ENCODE measurements around the gene NANOGP8. TPM values are rescaled to one million over a fixed set of nuclear protein-coding genes. Genes with fewer than 3 reads are reported as not detected.

NANOGP8 gene
- polyA plus RNA-seq, 1 donor from 2014 or later = not detected

DNA sequence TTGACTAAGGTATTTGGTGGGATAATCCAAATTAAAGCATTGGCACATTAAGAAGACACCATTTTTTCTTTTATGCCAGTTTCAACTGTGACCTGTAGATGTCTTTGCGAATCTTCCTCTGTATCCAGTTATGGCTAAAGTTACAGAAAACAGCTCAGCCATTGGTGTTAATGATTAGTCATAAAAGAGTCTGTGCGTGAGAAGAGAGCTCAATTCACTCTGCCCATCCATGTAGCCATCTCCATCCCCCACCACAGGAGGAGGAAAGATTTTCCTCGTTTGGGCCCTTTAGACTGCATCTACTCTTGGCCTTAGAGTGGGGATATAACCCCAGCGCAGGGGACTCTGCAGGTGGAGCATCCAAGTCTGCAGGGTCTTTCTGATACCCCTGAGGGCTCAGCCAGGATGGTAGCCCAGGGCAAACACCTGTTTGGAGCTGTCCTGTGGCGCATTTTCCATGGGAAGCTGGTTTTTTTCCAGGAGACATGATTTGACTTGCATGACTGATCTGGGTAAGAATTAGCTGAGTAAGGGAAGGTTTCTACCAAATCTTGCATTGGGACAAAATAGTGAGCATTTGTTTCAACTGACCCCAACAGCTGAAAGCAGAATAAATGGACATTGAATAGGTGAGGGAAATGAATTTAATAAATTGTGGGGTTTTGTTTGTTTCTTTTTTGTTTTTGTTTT is 29.5 kb downstream of the NANOGP8 start:
- TF ChIP-seq POLR2AphosphoS5 (IDR thresholded peaks at IDR 0.05) (no peak), EP300 (conservative IDR thresholded peaks at IDR 0.05; ENCODE audit: poor library complexity, severe bottlenecking) (no peak), SMC3 (conservative IDR thresholded peaks at IDR 0.05; ENCODE audit: poor library complexity) (no peak), MXI1 (conservative IDR thresholded peaks at IDR 0.05; ENCODE audit: poor library complexity, severe bottlenecking) (no peak), TAF1 (IDR thresholded peaks at IDR 0.05; ENCODE audit: low read depth) (no peak), EZH2 (IDR thresholded peaks at IDR 0.05; ENCODE audit: borderline replicate concordance, insufficient read depth, low read length, poor library complexity, severe bottlenecking) (no peak)
- TF ChIP-seq, protein P1, sequence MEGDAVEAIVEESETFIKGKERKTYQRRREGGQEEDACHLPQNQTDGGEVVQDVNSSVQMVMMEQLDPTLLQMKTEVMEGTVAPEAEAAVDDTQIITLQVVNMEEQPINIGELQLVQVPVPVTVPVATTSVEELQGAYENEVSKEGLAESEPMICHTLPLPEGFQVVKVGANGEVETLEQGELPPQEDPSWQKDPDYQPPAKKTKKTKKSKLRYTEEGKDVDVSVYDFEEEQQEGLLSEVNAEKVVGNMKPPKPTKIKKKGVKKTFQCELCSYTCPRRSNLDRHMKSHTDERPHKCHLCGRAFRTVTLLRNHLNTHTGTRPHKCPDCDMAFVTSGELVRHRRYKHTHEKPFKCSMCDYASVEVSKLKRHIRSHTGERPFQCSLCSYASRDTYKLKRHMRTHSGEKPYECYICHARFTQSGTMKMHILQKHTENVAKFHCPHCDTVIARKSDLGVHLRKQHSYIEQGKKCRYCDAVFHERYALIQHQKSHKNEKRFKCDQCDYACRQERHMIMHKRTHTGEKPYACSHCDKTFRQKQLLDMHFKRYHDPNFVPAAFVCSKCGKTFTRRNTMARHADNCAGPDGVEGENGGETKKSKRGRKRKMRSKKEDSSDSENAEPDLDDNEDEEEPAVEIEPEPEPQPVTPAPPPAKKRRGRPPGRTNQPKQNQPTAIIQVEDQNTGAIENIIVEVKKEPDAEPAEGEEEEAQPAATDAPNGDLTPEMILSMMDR (IDR thresholded peaks at IDR 0.05; ENCODE audit: poor library complexity, severe bottlenecking) = no peak
- TF ChIP-seq, protein P2, sequence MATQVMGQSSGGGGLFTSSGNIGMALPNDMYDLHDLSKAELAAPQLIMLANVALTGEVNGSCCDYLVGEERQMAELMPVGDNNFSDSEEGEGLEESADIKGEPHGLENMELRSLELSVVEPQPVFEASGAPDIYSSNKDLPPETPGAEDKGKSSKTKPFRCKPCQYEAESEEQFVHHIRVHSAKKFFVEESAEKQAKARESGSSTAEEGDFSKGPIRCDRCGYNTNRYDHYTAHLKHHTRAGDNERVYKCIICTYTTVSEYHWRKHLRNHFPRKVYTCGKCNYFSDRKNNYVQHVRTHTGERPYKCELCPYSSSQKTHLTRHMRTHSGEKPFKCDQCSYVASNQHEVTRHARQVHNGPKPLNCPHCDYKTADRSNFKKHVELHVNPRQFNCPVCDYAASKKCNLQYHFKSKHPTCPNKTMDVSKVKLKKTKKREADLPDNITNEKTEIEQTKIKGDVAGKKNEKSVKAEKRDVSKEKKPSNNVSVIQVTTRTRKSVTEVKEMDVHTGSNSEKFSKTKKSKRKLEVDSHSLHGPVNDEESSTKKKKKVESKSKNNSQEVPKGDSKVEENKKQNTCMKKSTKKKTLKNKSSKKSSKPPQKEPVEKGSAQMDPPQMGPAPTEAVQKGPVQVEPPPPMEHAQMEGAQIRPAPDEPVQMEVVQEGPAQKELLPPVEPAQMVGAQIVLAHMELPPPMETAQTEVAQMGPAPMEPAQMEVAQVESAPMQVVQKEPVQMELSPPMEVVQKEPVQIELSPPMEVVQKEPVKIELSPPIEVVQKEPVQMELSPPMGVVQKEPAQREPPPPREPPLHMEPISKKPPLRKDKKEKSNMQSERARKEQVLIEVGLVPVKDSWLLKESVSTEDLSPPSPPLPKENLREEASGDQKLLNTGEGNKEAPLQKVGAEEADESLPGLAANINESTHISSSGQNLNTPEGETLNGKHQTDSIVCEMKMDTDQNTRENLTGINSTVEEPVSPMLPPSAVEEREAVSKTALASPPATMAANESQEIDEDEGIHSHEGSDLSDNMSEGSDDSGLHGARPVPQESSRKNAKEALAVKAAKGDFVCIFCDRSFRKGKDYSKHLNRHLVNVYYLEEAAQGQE (IDR thresholded peaks at IDR 0.05; ENCODE audit: borderline replicate concordance) = no peak
- H3K4me3 ChIP-seq (ENCODE audit: low read length) = no peak overlapping the region

DNA sequence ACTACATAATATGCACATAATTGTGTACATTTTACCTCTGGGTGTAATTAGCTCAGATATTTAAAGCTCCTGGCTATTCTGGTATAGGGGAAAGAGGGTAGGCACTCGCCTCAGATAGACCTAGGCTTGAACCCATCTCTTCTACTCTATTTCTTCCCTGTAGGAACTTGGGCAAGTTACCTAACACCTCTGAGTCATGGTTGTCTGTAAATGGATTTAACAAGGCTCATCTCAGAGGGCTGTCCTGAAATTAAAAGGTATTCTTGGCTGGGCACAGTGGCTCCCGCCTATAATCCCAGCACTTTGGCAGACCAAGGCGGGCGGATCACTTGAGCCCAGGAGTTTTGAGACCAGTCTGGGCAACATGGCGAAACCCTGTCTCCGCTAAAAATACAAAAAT is 30.7 kb downstream of the NANOGP8 start:
- H3K9ac ChIP-seq (ENCODE audit: low read length) = no peak overlapping the region
- no peaks in the 10 kb centered on the region for H3K79me2 ChIP-seq (replicated peaks; ENCODE audit: insufficient read depth, low read length)
- H3K4me3 ChIP-seq (ENCODE audit: low read length) = no peak overlapping the region
- no peak for TF ChIP-seq SMC3 (conservative IDR thresholded peaks at IDR 0.05; ENCODE audit: poor library complexity)
- H3K27ac ChIP-seq (ENCODE audit: low read length) = no peak overlapping the region
- no peaks in the 10 kb centered on the region for H3K9me2 ChIP-seq (ENCODE audit: insufficient read depth, low read length)
- no peak overlapping the region for H2AFZ ChIP-seq (ENCODE audit: low read depth, low read length)
- H3K4me2 ChIP-seq (ENCODE audit: low read length) = no peak overlapping the region
- no peaks in the 10 kb centered on the region for H3F3A ChIP-seq (ENCODE audit: insufficient read depth, low read length, poor library complexity, severe bottlenecking)
- no peaks in the 10 kb centered on the region for H3K36me3 ChIP-seq (ENCODE audit: insufficient read depth, low read length)
- no peaks in the 10 kb centered on the region for H3K27me3 ChIP-seq (ENCODE audit: insufficient read depth, low read depth, low read length)
- H4K20me1 ChIP-seq (ENCODE audit: insufficient read depth) = no peaks in the 10 kb centered on the region
- H3K9me3 ChIP-seq (ENCODE audit: low read length) = no peaks in the 10 kb centered on the region

More for the DNA sequence above, 29.5 kb downstream of the NANOGP8 start:
- no peak overlapping the region for H3K27ac ChIP-seq (ENCODE audit: low read length)
- no peak overlapping the region for H3K9ac ChIP-seq (ENCODE audit: low read length)
- H3K9me2 ChIP-seq (ENCODE audit: insufficient read depth, low read length) = no peaks in the 10 kb centered on the region
- no peaks in the 10 kb centered on the region for H4K20me1 ChIP-seq (ENCODE audit: insufficient read depth)
- no peaks in the 10 kb centered on the region for H3K9me3 ChIP-seq (ENCODE audit: low read length)
- H2AFZ ChIP-seq (ENCODE audit: low read depth, low read length) = no peak overlapping the region
- no peak overlapping the region for H3K4me2 ChIP-seq (ENCODE audit: low read length)
- H3K79me2 ChIP-seq (replicated peaks; ENCODE audit: insufficient read depth, low read length) = no peaks in the 10 kb centered on the region
- no peaks in the 10 kb centered on the region for H3K27me3 ChIP-seq (ENCODE audit: insufficient read depth, low read depth, low read length)
- H3F3A ChIP-seq (ENCODE audit: insufficient read depth, low read length, poor library complexity, severe bottlenecking) = no peaks in the 10 kb centered on the region
- H3K36me3 ChIP-seq (ENCODE audit: insufficient read depth, low read length) = no peaks in the 10 kb centered on the region

DNA sequence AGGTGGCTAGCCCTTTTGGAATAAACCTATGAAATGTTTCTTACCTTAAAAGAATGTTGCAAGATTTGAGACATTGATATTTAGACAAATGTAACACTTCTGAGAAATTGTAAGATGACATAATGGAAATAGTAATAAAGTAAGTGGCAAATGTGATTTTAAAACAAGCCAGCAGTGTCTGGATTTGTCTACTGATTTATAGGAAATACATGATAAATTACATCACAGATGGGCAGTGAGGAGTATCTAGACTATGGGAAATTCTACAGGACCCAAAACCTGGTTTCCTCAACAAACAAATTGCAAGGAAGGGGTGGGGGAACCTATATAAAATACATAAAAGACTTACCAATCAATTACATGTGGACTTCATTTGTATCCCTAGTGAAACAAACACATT is 37.1 kb downstream of the NANOGP8 start:
- no peak overlapping the region for H3K4me2 ChIP-seq (ENCODE audit: low read length)
- no peak for TF ChIP-seq RAD21 (conservative IDR thresholded peaks at IDR 0.05)
- no peaks in the 10 kb centered on the region for H4K20me1 ChIP-seq (ENCODE audit: insufficient read depth)
- no peaks in the 10 kb centered on the region for H3K36me3 ChIP-seq (ENCODE audit: insufficient read depth, low read length)
- no peak overlapping the region for H3K27ac ChIP-seq (ENCODE audit: low read length)
- H3F3A ChIP-seq (ENCODE audit: insufficient read depth, low read length, poor library complexity, severe bottlenecking) = no peaks in the 10 kb centered on the region
- no peak overlapping the region for H2AFZ ChIP-seq (ENCODE audit: low read depth, low read length)
- no peaks in the 10 kb centered on the region for H3K9me2 ChIP-seq (ENCODE audit: insufficient read depth, low read length)
- no peaks in the 10 kb centered on the region for H3K9me3 ChIP-seq (ENCODE audit: low read length)
- H3K79me2 ChIP-seq (replicated peaks; ENCODE audit: insufficient read depth, low read length) = no peaks in the 10 kb centered on the region
- H3K9ac ChIP-seq (ENCODE audit: low read length) = no peak overlapping the region
- no peak overlapping the region for H3K4me3 ChIP-seq (ENCODE audit: low read length)
- H3K27me3 ChIP-seq (ENCODE audit: insufficient read depth, low read depth, low read length) = no peaks in the 10 kb centered on the region
